ENCODE data around the gene TMEM88.
"Not testable (repeated sequence)": the region's sequence is repeated elsewhere in the genome, so short reads cannot be mapped to it uniquely, and the experiment has no call there.

TMEM88 gene
- 0.77 to 3.6 reads per million in 2 donors for total RNA-seq

DNA sequence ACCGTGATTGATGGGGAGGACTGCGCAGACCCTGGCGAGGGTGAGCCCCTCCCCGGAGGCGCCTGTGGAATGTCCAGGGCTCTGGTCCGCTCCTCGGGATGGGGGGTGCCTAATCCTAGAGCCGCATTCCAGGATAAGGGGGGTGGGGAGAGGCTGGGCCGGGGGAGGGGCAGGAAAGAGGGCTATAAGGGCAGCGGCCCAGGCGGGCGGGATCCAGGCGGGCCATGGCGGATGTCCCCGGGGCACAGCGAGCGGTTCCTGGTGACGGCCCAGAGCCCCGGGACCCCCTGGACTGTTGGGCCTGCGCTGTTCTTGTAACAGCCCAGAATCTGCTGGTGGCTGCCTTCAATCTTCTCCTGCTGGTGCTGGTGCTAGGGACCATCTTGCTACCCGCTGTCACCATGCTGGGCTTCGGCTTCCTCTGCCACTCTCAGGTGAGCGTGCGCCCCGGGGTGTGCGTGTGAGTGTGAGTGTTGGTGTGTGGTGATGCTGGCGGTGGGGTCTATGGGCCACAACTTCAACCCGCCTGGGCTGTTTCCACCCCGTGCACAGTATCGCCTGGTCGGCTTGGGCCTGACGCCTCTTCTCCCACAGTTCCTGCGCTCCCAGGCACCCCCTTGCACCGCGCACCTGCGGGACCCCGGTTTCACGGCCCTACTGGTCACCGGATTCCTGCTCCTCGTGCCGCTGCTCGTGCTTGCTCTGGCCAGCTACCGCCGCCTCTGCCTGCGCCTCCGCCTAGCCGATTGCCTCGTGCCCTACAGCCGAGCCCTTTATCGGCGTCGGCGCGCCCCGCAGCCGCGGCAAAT is at the start of gene TMEM88:
Gene TMEM88 (plus strand): TSS at position 216 of the 809 bp plus-strand sequence. CDS start 9 bp downstream, at position 225.
- peak; percentile 23 for DNase-seq

DNA sequence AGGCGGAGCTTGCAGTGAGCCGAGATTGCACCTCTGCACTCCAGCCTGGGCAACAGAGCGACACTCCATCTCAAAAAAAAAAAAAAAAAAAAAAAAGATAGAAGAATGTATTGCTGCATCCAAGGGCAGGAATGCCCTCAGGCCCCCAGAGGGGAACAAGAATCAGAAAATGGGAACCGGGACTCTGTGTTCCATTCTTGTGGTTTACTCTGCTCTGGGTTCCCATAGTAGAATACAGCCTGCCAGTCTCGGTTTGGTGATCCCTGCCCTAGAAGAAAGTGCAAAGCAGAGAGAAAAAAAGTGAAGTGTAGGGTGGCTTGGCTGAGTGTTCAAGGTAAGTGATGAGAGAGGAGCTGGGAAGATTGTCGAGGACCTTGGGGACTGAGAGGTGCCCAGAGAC is 48.3 kb upstream of the TMEM88 start:
- DNase-seq, result no peak

DNA sequence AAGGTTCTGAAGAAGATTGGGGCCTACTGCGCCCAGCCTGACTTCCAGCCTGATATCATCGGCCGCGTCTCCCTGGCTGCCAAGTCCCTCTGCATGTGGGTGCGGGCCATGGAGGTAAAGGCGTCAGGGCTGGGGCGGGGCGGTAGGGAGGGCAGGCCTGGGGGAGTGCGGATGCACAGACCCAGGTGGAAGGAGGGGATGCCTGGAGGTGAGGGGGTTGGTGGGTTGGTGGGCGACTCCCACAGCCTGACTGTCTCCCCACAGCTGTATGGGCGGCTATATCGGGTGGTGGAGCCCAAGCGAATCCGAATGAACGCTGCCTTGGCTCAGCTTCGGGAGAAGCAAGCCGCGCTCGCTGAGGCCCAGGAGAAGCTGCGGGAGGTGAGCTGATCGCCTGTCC is 47.7 kb upstream of the TMEM88 start:
- DNase-seq, result no peak

- no peak for DNase-seq
Measured at GRCh38 chr17:7809086-7809790, 45.6 kb upstream of the TMEM88 start.

GRCh38 chr17:7809791-7810343 is 45.0 kb upstream of the TMEM88 start:
- DNase-seq, result not testable (repeated sequence)

DNA sequence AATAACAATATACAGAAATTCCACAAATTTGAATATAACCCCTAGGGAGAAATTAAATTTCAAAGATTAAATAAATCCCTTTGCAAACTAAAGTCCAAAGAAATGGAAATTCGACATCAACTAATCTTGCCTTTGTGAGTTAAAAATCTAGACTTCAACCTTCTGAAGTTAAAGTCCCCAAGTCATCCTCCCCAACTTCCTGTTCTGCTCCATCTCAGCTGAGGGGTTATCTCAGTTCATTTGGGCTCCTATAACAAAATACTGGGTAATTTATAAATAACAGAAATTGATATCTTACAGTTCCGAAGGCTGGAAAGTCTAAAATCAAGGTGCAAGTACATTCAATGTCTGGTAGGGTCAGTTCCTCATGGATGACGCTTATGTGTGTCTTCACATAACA is 43.6 kb upstream of the TMEM88 start:
- no peak for DNase-seq

- DNase-seq, result no peak
Measured at GRCh38 chr17:7814969-7815368, 39.9 kb upstream of the TMEM88 start.

DNA sequence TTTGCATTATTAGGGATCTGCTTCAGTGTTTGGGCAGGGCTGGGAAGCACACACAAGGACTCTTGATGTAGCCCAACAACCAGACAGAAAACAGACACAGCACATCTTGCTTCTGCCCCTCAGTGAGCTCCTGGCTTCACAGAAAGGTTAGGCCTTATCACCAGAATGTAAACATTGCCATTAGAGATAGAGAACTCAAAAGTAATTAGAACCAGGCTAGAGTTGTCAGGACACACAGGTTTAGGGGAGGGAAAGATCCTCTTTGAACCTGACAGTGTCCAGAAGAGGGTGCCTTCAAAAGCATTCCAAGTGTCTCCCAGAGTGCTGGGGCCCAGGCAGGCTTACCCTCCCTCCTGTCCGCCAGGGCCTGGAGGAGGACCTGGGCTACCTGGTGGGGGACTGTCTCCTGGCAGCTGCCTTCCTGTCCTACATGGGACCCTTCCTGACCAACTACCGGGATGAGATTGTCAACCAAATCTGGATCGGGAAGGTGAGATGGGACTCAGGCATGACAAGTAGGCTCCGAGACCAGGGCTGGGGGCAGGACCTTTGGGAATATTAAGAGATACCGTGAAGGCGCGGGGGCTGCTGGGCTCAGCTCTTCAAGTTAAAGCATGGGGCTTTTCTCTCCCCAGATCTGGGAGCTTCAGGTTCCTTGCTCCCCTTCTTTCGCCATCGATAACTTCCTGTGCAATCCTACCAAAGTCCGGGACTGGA is 37.8 kb upstream of the TMEM88 start:
- DNase-seq, result no peak

DNA sequence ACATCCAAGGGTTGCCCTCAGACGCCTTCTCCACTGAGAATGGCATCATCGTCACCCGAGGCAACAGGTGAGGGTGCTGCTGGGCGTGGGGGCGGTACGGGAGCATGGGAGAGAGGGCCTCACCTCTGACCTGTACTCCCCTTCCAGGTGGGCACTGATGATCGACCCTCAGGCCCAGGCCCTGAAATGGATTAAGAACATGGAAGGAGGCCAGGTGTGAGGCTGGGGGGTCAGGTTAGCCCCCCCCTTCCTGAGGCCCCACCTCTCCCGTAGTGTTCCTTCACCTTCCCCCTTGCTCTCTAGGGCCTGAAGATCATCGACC is 37.3 kb upstream of the TMEM88 start:
- no peak for DNase-seq

DNA sequence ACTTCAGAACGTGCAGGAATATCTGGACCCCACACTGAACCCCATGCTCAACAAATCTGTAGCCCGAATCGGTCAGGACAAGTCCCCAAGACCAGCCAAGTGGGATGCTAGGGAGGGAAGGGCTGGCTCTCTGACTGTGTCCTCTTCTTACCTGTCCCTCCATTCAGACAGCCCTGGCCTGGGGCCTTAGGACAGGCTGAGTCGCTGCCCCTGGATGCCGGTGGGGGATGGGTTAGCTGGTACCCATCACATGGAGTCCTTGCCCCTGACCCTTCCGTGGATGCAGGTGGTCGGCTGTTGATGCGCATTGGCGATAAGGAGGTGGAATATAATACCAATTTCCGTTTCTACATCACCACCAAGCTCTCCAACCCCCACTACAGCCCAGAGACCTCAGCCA is 36.8 kb upstream of the TMEM88 start:
- no peak for DNase-seq

GRCh38 chr17:7818746-7819645 is 35.9 kb upstream of the TMEM88 start:
- DNase-seq, result no peak

DNA sequence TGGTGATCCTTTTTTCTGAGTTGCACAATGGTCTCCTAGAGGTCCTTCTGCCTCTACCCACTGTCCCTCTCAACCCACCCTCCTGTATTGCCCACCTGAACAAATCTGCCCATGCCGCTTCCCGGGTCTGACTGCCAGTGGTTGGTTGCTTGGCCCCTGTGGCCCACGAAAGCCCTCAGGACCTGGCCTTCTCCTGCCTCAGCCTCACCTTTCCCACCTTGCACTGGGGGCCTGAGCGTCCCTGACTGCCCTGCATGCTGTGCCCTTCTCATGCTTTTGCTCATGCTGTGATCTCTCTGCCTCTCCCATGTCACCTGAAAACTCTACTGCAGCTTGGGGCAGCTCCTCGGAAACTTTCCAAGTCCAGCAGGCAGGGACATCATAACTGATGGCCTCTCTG is 34.6 kb upstream of the TMEM88 start:
- DNase-seq, result no peak

DNA sequence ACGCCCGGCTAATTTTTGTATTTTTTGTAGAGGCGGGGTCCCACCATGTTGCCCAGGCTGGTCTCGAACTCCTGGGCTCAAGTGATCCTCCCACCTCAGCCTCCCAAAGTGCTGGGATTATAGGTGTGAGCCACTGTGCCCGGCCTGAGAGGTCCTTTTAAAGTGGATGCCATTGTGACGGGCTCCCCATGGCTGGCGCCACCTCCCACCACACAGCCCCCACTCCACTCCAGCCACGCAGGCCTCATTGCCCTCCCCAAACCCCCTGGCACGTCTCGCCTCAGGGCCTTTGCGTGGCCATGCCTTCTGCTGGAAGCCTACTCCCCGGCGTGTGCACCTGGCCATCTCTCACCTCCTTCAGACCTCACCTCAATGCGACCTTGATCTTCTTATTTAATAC is 32.7 kb upstream of the TMEM88 start:
- DNase-seq, result no peak

- no peak for DNase-seq
Measured at GRCh38 chr17:7823581-7824001, 31.3 kb upstream of the TMEM88 start.

DNA sequence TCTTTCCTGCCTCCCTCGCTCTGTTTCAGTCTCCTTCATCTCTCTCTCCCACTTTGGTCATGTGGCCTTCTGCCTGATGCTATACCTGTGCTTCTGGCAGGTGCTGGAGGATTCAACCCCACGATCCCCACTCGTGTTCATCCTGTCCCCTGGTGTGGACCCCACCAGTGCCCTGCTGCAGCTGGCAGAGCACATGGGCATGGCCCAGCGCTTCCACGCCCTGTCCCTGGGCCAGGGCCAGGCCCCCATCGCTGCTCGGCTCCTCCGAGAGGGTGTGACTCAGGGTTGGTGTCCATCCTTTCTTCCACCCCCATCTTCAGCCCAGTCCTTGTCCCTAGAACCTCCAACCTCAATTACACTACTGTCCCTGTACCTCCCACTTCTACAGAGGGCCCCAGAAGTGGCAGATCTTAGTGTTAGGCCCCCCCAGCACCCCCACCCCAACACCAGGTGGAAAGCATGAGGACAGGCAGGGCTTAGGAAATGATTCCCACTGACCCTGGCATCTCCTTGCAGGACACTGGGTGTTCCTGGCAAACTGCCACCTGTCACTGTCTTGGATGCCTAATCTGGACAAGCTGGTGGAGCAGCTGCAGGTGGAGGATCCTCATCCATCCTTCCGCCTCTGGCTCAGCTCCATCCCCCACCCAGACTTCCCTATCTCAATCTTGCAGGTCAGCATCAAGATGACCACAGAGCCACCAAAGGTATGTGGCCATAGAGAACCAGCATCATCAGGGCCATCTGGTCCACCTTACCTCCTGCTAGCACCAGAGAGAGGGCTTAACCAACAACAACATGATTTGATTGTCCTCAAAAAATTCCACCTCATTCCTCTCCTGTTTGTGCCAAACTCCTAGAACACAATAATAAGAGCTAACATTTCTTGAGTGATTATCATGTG is 30.6 kb upstream of the TMEM88 start:
- no peak for DNase-seq

DNA sequence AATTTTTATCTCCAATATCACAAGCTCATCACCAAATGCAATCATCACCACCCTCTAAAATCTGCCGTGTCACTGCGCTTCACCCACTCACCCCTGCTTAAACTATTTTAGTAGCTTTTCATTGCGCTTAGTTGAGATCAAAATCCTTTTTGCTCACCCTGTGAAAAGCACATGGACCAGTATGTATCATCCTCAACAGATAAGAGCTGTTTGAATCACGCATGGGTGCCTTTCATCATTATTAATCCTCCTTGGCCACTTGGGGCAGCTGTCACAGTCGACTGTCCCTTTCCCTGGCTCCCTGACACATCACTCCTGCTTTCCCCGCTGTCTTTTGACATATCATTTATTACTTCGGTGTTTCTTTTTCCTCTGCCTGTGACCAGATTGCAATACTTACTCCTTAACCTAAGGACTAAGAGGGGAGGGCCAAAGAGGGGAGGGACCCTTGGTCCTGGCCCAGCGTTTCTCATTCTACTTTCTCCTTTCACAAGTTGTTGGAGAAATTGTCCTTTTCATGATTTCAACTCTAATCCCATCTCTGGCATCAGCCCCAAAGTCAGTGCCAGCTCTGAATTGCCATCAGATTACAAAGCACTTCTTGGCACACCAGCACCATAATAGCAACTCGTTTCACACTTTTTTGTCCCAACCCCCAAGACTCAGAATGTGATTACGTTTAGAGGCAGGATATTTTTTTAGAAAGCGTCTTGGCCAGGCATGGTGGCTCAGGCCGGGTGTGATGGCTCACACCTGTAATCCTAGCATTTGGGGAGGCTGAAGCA is 29.5 kb upstream of the TMEM88 start:
- DNase-seq, result no peak

GRCh38 chr17:7830616-7831015 is 24.2 kb upstream of the TMEM88 start:
- DNase-seq, result no peak

- no peak for DNase-seq
Measured at GRCh38 chr17:7831233-7831632, 23.6 kb upstream of the TMEM88 start.

DNA sequence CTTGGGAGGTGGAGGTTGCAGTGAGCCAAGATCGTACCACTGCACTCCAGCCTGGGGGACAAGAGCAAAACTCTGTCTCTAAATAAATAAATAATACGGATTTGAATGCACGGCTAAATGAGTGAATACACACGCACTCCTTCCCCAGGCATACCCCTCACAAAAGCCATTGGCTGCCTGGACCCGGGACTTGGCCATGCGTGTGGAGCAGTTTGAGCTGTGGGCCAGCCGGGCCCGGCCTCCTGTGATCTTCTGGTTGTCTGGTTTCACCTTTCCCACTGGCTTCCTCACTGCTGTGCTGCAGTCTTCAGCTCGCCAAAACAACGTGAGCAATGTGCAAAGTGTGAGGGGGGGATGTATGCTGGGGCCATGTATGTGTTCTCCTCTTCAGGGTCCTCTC is 22.4 kb upstream of the TMEM88 start:
- no peak for DNase-seq

DNA sequence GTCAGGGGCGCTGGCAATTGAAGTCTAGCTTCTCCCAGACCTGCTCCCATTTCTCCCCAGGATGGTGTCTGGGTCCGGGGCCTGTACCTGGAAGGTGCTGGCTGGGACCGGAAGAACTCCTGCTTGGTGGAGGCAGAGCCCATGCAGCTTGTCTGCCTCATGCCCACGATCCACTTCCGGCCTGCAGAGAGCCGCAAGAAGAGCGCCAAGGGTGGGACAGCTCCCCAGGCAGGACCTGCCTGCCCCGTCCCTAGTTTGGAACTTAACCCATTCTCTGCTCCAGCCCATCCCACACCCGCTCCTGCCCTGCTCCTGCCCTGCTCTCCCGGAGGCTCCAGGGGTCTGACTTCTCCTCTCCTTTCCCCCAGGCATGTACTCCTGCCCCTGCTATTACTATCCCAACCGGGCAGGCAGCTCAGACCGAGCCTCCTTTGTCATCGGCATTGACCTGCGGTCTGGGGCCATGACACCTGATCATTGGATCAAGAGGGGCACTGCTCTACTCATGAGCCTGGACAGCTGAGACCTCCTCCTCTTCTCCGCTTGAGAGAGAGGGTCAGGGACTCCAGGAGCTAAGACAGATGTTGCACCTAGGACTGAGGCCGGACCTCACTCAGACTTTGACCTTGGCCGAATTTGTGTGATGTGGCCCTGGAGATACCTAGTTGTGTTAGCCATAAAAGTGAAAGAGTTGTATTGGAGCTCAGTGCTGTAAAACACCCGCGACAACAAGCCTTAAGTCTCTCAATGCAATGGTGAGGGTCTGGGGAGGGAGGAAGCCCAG is 21.7 kb upstream of the TMEM88 start:
- DNase-seq, result no peak
